Coronary artery (tissue), 2 donors: ENCODE data around the gene GLRA2.
"Not testable (repeated sequence)": the region's sequence is repeated elsewhere in the genome, so short reads cannot be mapped to it uniquely, and the experiment has no call there.

Experiments
- DNase-seq: peaks from one replicate; pipeline ENCODE4 v3.0.0-alpha.2; 2017; ENCODE audit warnings: low spot score
- H3K27ac ChIP-seq, 2 donors: fragments of 200-600 bp; sonication (generic); one replicate each; pipeline ENCODE4 v1.5.1; 2016 to 2019
- H3K4me3 ChIP-seq: fragments of 200-600 bp; sonication (generic); 2 replicates; pipeline ENCODE4 v1.5.1; 2016; ENCODE audit warnings: mild to moderate bottlenecking, moderate library complexity
- TF ChIP-seq, protein P1 (sequence below): fragments of 200-600 bp; sonication (generic); IDR thresholded peaks from one replicate; pipeline ENCODE4 v1.5.1; 2019; ENCODE audit warnings: antibody characterized with exemption

The GLRA2 gene

DNA sequence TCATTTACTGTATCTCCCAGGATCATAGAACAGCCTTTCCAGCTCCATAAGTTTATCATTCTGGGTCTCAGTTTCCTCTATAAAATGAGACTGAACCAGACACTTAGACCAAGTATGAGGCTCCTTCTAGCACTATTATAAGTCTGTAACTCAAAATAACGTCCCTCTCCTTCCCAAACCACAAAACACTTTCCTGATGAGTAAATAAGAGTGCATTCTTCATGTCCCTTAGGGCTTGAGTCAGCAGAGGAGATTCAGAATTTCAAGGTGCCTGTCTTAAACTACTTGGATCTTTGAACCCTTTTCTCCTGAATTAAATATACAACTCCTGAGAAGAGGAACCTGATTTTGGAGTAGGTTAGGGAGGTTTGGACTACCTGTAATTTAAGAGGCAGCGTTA lies 62.6 kb downstream of the GLRA2 start:
- no peak for DNase-seq
- Histone ChIP-seq H3K4me3 (no peak overlapping the region), H3K27ac (no peak overlapping the region)
- TF ChIP-seq, protein P1, sequence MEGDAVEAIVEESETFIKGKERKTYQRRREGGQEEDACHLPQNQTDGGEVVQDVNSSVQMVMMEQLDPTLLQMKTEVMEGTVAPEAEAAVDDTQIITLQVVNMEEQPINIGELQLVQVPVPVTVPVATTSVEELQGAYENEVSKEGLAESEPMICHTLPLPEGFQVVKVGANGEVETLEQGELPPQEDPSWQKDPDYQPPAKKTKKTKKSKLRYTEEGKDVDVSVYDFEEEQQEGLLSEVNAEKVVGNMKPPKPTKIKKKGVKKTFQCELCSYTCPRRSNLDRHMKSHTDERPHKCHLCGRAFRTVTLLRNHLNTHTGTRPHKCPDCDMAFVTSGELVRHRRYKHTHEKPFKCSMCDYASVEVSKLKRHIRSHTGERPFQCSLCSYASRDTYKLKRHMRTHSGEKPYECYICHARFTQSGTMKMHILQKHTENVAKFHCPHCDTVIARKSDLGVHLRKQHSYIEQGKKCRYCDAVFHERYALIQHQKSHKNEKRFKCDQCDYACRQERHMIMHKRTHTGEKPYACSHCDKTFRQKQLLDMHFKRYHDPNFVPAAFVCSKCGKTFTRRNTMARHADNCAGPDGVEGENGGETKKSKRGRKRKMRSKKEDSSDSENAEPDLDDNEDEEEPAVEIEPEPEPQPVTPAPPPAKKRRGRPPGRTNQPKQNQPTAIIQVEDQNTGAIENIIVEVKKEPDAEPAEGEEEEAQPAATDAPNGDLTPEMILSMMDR: no peak

DNA sequence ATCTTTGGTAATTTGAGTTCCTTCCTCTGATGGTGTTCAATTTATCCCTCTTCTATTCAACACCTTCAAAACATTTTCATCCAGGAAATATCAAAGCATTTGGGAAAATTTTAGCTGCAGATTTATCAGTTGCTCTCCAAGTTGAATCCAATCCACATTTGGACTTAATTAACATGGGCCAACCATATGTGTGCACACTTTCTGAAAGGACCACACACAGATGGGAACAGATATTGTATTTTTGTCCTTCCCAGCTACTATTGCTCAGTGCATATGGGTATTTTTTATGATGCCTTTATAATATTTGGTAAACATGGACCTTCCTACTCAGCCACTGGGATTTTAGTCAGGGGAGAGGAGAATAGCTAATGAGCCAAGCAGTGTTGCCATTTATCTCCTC lies 65.2 kb downstream of the GLRA2 start:
- TF ChIP-seq, protein P1: no peak
- no peak overlapping the region for H3K4me3 ChIP-seq
- H3K27ac ChIP-seq: no peak overlapping the region
- no peak for DNase-seq

DNA sequence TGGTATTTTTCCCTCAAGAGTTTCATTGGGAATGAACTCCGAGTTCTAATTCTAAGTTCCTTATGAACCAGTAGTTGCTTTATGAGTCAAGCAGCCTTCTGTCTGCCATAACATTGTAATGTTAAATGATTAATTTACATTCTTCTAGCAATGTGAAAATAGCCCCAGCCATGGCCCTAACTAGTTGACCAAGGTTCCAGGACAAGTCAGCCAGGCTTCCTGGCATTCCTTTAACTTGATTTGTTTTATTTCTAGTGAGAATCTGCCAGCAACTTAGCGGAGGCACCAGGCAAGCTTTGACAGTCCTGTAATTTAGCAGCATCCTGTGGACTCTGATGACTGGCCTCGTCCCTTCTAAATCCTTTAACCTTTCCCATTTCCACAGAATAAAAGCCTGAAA lies 69.0 kb downstream of the GLRA2 start:
- no peak for DNase-seq
- TF ChIP-seq, protein P1: no peak
- no peak overlapping the region for H3K27ac ChIP-seq
- no peak overlapping the region for H3K4me3 ChIP-seq

DNA sequence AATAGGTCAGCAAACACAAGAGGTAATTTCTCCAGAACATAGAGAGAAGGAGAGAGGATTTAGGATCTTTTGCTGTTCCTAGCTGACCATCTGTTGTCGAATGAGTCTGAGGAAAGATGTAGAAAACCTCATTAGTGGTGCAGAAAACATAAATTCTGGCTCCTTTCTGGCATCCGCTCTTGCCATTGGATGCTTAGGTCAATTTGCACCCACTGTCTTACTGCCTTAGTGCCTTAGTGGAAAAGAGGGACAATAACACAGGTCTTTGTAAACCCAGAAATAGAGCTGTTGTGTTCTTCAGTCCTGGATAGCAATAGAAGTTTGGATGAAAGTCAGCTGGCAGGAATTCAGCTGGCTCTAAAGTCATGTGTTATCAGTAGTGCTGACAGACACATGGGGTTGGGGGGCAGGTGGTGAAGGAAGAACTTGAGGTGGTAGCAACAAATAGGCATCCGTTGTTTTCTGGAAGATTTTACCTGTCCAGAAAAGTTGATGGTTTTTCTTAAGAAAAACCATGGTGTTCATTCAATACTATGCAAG lies 78.2 kb downstream of the GLRA2 start:
- H3K27ac ChIP-seq: no peak overlapping the region

DNA sequence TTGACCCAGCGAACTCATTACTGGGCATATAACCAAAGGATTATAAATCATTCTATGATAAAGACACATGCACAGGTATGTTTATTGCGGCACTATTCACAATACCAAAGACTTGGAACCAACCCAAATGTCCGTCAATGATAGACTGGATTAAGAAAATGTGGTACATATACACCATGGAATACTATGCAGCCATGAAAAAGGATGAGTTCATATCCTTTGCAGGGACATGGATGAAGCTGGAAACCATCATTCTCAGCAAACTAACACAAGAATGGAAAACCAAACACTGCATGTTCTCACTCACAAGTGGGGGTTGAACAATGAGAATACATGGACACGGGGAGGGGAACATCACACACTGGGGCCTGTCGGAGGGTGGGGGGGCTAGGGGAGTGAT lies 83.1 kb downstream of the GLRA2 start:
- not testable (repeated sequence) for H3K27ac ChIP-seq, H3K4me3 ChIP-seq, DNase-seq

More for the DNA sequence above, 78.2 kb downstream of the GLRA2 start:
- no peak overlapping the region for H3K4me3 ChIP-seq
- DNase-seq: no peak
- TF ChIP-seq, protein P1: no peak

DNA sequence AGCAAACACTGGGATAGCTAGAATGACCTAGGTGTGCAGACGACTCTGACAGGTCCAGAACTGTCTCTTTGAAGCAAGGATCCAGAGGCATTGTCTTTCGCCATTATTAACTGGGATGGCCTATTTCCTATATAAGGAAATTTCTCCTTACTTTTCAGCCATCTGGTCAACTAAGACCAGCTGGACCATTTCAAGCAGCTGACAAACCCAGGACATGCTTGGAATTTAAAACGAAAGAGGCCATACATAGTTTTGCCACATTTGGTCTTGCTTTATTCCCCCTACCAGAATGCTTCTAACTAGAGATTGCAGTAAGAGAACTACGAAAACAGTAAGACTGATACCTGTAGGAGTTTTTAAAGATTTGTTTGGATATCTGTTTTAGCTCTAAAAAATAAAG lies 87.0 kb downstream of the GLRA2 start:
- H3K27ac ChIP-seq: no peak overlapping the region
- TF ChIP-seq, protein P1: no peak
- DNase-seq: no peak

DNA sequence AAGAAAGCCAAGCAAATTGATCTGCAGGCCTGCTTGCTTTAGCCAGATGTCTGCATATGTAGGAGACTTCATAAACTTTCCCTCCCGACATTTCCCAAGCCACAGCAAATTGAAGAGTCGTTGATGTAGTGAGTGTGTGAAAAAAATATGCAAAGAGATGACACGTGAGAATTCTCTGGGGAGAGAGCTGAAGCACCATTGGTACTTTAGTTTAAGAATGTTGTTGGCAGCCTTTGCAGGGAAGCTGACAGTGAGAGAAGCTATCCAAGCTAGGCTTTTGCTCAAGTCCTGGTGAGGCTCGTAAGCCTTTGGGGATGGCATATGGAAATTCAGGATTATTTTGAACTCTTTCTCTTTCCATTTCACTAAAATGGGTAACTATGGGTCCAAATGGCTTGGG lies 87.5 kb downstream of the GLRA2 start:
- H3K4me3 ChIP-seq: no peak overlapping the region
- DNase-seq: no peak
- TF ChIP-seq, protein P1: no peak

More for the DNA sequence above, 87.0 kb downstream of the GLRA2 start:
- no peak overlapping the region for H3K4me3 ChIP-seq

More for the DNA sequence above, 87.5 kb downstream of the GLRA2 start:
- H3K27ac ChIP-seq: no peak overlapping the region
